GM21576 (cell line): Measurements from ENCODE around the gene RHBDF2.
"Not testable (repeated sequence)": the region's sequence is repeated elsewhere in the genome, so short reads cannot be mapped to it uniquely, and the experiment has no call there.

Experiments
- ATAC-seq: cut with Tn5 transposase; IDR thresholded peaks from one replicate; pipeline ENCODE4 v1.9.1; 2021; ENCODE audit warnings: mild to moderate bottlenecking, moderate library complexity; ENCODE audit not compliant: unreplicated experiment

RHBDF2 gene

DNA sequence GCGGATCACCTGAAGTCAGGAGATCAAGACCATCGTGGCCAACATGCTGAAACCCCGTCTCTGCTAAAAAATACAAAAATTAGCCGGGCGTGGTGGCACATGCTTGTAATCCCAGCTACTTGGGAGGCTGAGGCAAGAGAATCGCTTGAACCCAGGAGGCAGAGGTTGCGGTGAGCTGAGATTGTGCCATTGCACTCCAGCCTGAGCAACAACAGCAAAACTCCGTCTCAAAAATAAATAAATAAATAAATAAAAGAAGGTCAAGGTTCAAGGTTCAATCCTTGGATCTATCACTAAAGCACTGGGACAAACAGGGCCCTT, 24.2 kb upstream of the RHBDF2 start:
- ATAC-seq = not testable (repeated sequence)

DNA sequence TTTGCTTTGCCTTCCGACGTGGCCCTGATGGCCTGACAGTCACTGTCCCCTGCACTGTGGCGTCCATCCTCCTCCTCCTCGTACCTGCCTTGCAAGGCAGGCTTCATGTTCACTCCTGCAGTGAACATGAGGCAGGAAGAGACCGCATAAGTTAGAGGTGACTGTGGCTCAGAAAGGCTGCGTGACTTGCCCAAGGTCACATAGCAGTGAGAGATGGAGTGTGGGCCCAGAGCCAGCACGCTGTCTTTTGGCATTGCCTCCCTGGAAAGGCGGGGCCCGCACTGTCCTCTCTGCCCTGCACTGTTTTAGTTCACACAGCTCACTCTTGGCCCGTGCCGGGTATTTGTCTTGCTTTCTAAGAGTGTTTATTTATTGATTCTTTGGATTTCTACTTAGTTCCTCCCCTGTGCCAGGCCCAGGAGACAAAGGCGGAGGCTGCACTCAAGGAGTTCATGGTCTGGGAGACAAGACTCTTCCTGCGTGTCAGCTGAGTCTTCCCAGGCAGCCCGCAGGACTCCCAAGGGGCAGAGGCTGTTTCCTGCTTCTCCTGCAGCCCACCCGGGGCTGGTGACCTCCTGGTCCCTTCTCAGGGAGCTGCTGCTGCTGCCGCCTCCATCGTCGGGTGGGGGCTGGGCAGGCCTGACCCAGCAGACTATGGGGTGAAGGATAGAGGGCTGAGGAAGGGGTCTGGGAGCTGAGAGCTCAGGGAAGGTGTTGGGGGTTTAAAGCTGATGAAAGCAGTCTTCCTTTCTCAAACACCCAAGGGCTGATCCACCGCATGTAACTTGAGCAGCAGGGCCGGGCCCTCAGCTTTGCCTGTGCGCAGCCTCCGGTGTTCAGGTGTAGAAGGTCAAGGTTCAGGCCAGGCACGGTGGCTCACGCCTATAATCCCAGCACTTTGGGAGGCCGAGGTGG, 23.6 kb upstream of the RHBDF2 start:
- ATAC-seq = no peak

DNA sequence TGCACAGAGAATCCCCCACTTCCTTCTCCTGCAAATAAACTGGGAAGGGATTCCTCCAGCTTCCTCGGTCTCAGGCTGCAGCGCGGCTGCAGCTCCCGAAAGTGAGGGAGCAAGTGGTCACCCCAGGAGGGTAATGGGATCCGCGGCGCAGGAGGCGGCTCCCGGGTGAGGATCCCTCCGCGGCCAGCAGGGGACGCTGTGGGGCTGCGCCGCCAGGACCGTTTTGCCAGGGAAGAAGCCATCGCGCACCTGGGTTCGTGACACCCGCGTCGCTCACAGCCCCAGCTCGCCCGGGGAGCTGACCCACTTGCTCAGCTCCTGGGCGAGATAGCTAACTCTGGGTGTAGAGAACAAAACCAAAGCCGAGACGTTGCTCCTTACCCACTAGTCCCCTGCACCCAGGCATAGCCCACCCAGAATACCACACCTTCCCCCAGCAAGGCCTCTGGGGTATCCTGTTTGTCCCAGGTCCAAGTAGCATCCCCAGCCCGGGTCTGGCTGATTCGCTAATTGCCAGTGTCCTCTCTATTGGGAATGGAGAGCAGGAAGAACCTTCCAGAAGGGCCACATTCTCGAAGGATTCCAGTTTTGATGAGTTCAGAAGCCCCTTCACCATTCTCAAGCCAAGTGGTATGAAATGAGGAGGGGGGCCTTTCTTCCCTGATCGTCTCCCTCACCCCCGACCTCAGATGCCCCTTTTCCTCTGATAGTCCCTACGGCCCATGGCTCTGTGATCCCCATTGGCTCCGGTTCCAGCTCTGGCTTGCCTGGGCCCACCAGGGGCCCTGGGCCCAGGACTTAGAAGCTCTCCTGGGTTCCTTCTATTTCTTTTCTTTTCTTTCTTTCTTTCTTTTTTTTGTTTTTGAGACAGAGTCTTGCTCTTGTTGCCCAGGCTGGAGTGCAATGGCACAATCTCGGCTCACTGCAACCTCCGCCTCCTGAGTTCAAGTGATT, 22.1 kb upstream of the RHBDF2 start:
- ATAC-seq = no peak

DNA sequence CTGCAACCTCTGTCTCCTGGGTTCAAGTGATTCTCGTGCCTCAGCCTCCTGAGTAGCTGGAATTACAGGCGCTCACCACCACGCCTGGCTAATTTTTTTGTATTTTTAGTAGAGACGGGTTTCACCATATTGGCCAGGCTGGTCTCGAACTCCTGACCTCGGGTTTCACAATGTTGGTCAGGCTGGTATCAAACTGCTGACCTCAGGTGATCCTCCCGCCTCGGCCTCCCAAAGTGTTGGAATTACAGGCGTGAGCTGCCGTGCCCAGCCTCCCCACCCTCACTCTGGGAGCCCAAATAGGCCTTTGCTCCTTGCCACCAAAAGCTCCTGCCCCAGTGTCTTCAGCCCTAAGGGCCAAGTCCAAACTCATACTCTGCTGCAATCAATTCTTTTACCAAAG, 20.5 kb upstream of the RHBDF2 start:
- ATAC-seq = not testable (repeated sequence)

DNA sequence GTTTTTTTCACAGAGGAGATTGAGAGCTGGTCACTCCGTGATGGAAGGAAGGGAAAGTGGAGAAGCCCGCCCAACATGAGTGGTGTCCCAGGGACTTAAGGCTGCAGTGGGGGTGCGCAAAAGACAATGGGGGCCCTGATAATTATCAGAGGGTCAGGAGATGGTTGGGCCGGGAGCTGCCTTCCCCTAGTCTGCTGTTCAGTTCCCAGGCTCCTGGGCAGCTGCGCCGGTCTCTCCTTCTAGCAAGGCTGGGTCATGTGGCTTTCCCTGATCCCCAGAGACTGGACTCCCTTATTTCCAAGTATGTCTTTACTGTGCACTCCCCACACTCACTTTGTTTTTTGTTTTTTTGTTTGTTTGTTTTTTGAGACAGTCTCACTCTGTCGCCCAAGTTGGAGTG, 20.0 kb upstream of the RHBDF2 start:
- no peak for ATAC-seq

DNA sequence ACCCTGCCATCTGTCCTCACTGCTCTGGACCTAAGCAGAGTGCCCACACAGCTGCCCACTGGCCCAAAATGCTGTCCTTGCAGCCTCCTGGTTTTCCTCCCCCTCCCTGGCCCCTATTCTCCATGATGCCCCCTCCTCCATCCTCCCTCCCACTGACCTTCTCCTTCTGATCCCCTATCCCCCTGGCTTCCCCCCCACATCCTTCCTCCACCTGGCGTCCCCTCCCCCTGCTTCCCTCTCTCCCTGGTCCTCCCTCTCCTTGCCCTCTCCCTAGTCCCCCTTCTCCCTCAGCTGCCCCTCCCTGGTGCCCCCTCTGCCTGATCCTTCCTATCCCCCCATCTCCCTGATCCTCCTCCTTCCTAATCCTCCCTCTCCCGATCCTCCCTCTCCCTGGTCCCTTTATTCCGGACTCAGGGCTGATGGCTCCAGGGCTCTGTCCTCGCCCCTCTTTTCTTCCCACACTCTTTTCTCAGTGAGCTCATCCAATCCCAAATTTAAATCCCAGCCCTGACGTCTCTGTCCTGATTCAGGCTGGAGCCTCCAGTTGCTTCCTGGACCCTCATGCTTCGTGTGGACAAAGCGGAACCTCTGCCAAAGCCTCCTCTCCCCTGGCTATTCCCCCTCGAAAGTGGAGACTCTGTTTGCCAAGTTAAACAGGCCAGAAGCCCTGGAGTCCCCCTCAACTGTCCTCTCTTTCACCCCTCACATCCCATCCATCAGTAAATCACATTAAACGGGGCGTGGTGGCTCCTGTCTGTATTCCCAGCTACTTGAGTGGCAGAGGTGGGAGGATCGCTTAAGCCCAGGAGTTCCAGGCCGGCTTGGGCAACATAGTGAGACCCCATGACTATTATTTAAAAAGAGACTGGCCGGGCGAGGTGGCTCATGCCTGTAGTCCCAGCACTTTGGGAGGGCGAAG, 18.1 kb upstream of the RHBDF2 start:
- ATAC-seq = no peak

DNA sequence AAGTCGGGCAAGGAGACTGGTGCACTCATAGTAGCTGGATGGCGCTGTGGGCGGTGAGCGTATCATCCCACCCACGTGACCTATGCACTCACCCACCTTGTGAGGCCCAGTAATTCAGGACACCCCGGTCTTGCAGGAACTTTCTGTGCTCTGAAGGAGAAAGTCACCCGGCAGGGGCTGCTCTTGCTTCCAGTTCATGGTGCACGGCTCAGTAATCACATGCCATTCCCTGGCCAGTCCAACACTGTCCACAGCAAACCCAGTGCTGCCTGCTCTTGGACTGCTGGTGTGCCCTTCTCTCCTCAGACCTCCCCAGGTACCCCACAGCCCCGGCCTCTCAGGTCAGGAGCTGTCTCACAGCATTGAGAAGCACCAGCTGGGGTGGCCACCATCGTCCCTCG, 16.4 kb upstream of the RHBDF2 start:
- no peak for ATAC-seq

DNA sequence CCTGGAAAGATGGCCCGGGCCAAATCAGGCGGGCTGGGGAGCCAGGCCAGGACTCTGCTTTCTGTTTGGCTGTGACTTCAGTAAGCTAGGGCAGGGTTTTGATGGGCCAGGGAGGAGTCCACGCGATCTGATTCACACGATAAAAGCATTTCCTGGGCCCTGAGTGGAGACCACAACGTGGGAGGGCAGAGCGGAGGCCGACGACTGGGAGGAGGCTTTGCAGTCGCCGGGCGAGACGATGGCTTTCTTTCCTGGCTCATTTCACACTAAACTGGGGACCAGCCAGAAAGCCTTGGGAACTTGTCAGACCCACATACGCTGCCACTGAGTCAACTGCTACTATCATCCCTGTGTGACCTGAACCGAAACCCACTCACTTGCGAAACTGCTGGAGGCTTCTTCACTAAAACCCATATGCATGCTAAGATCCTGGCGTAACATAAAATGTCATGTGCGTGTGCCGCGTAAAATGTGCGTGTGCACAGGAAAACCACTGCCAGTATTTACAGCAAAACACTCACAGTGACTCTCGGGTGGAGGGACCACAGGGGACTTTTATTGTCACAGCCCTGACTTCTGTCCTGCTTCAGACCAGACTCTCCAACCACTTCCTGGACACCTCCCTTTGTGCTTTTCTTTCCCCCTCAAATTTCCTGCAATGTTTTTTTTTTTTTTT, 14.2 kb upstream of the RHBDF2 start:
- ATAC-seq = peak; percentile 49

DNA sequence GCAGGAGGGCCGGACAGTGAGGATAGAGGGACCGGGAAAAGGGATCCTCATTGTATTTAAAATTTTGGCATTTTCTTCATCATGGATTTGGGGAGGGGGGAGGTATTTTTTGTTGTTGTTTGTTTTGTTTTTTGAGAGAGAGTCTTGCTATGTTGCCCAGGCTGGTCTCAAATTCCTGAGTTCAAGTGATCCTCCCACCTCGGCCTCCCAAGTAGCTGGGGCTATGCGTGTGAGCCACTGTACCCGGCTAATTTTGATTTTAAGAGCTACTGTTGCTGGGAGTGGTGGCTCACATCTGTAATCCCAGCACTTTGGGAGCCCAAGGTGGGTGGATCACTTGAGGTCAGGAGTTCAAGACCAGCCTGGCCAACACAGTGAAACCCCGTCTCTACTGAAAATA, 13.1 kb upstream of the RHBDF2 start:
- ATAC-seq = not testable (repeated sequence)

DNA sequence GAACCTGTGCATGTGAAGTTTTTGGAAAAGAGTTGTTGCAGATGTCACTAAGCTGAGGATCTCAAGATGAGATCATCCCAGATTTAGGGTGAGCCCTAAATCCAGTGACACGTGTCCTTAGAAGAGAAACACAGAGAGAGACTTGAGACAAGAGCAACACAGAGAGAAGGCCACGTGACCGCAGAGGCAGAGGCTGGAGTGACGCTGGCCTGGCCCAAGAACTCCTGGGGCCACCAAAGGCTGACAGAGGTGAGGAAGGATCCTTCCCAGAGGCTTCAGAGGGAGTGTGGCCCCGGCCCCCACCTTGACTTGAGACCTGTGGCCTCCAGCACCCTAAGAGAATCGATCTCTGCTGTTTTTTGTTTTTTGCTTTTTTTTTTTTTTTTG, 12.1 kb upstream of the RHBDF2 start:
- ATAC-seq = no peak

DNA sequence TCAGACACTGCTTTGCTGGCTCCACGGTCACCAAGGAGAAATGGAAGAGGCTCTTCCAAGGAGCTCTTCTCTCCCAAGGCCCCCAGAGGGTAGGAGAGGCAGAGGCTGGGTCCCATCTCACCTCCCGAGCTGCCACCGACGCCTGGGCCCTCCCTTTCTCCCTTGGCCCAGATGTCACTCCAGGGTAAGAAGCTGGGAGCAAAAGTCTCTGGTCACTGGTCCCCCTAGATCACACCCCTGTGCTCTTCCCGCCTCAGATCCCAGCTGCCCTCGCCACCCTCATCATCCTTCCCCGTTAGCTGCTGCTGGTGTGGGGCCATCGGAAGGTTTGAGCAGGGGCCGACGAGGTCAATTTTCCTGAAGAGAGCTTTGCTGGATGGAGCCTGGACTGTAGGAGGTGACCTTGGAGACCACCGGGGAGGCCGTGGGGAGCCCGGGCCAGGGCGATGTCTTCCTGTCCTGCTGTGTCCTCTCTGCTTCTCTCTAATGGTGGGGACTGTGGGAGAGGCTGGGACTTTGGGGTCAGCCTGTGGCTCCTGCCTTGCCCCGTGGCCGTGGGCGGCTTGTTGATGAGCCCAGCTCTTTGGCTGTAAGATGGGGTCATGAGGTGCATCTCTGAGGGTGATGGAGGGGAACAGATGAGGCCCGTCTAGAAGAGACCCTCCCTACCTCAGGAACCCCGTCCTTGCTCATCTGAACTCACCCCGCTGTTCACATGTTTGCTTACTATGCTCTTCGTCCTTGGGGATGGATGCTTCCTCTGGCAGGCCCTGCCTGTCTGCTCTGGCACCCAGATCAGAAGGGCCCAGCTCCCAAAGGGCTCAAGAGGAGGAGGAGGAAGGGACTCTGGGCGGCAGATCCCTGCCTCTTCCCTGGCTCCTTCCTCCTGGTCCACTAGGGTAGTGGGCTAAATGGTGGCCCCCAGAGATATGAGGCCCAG, 11.4 kb upstream of the RHBDF2 start:
- ATAC-seq = no peak

DNA sequence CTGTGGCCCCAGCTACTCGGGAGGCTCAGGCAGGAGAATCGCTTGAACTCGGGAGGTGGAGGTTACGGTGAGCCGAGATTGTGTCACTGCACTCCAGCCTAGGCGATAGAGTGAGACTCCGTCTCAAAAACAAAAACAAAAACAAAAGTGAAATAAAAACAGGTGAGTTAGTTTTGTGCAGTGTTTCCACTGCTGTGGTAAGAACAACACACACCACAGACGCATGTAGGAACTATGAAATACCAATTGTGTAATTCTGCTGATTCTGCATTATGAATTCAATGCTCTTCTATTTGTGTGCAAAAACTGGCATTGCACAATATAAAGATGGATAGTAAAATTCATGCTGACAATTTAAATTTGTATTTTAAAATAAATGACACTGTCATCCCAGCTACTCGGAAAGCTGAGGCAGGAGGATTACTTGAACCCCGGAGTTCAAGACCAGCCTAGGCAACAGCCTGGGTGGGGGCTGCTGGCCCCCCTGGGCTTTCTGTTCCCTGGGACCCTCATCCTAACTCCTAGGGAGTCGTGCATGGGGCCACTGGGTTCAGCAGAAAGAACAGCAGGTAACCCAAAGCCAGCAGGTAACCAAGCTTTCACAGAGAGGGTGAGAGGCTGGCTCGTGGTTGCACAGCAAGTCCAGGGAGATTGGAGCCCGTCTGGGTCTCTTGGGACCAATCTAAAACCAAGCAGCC, 10.6 kb upstream of the RHBDF2 start:
- no peak for ATAC-seq

DNA sequence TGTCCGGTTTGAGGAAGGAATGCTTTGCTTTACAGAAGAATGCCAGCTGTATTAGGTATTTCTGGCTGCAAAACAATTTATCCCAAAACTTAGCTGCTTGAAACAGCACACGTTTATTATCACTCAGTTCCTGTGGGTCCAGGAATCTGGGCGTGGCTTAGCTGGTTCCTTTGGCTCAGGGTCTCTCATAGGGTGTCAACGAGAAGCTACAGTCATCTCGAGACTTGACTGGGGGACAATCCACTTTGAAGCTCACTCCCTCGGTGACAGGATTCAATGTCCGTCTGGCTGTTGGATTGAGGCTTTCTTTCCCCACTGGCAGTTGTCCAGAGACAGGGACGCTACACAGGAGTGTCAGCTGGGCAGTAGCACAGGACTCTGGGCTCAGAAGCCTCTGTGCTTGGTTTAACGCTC, 9.6 kb upstream of the RHBDF2 start:
- ATAC-seq = no peak

DNA sequence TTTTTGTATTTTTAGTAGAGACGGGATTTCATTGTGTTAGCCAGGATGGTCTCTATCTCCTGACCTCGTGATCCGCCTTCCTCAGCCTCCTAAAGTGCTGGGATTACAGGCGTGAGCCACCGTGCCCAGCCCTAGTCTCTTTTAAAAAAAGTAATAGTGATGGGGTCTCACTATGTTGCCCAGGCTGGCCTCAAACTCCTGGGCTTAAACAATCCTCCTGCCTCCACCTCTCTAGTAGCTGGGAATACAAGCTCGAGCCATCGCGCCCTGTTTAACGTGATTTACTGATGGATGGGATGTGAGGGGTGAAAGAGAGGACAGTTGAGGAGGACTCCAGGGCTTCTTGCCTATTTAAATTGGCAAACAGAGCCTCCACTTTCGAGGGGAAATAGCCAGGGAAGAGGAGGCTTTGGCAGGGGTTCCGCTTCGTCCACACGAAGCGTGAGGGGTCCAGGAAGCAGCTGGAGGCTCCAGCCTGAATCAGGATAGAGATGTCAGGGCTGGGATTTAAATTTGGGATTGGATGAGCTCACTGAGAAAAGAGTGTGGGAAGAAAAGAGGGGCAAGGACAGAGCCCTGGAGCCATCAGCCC, 7.3 kb upstream of the RHBDF2 start:
- ATAC-seq = not testable (repeated sequence)

DNA sequence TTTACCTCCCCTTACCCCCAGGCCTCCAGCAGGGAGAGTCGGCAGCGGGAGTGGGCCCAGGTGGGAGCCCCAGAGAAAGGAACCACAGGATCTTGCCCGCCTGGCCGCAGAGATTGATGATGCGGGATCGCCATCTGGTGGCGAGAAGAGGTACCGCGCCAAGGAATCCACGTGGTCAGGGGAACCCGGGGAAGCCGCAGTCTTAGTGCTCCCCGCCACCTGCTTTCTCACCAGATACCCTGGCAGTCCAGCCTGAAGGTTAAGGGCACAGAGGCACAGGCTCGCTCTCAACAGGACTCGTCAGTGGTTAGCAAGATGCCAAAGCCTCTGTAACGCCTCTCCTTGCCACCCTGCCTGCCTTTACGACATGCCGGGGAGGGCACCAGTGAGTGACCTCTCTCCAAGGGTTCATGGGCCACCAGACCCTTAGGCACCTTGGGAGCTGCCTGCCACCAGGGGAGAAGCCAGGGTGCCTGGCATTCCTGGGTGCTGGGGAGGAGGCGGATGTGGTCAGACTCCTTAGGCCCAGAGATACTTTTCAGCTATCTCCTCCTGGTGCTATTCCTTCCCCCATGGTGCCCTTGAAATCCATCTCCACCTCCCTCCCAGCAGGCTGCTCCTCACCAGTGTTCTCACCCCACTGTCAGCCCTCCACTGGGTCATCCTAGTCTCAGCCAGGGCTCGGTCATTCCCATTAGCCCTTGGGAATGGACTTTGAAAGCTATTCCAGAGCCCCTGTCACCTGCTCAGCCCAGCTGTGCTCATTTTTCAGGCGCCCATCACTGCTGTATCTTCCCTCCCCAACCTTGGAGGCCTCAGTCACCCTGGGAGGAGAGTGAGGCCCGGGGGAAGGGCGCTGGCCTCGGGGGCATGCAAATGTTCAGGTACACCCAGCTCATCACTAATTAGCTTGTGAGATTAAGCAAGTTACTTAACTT, 5.5 kb upstream of the RHBDF2 start:
- ATAC-seq = peak; percentile 50

DNA sequence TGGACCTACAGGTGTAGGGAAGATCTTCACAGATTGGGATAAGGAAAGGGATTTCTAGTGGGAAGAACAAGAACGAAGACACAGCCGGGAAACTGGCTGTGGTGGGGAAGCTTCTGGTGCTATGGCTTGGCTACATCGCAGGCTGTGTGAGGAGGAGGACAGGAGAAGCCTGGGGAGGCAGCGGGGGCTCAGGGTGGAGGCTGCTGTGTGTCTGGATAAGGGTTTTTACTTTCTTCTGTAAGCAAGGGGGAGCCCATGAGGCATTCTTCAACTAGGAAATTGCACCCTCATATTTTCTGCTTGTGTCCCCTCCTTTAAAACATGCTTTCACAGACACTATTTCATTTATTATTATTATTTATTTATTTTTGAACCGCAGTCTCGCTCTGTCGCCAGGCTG, 2.9 kb upstream of the RHBDF2 start:
- no peak for ATAC-seq
